OCI-LY1 (cell line): ENCODE data around the gene KRTAP12-2.

ENCODE experiments used
- EZH2 ChIP-seq: fragments of 200-600 bp; sonication (generic), shearing (Covaris generic); IDR thresholded peaks from 2 replicates; pipeline ENCODE4 v1.8.0; 2017; ENCODE audit warnings: borderline replicate concordance, mixed run types, mild to moderate bottlenecking, antibody characterized with exemption, low read length, moderate library complexity, mixed read lengths
- TF ChIP-seq, protein P1 (sequence below): fragments of 200-600 bp; sonication (generic), shearing (Covaris generic); IDR thresholded peaks from 2 replicates; pipeline ENCODE4 v1.5.1; 2017; ENCODE audit warnings: mild to moderate bottlenecking, antibody characterized with exemption, low read length, moderate library complexity, mixed read lengths

DNA sequence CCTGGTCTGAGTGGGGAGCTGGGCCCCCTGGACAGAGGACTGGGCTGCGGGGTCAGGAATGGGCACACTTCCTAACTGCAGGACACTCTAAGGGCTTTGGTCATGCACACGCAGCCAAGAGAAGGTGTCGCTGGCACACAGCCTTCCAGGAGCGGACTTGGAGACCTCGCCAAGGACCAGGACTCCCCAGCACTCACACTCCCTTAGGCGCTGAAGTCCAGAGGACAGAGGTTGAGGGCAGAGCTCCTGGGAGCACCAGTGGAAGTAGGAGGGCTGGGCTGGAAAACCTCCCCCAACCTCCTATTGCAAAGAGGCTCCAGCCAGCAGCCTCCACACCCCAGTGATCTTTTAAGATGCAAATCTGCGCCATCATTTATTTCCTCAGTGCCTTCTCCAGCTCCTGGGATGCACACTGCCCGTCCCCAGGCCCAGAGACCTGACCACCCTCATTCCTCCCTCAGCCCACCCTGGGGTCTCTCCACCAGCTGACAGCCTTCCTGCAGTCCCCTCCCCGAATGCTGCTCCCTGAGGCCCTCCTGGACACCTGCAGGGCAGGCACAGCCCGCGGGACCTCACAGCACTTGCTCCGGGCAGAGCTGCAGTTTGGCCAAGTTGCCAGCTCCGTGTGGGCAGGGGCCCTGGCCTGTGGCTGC, 41.6 kb upstream of the KRTAP12-2 start:
- TF ChIP-seq, protein P1, sequence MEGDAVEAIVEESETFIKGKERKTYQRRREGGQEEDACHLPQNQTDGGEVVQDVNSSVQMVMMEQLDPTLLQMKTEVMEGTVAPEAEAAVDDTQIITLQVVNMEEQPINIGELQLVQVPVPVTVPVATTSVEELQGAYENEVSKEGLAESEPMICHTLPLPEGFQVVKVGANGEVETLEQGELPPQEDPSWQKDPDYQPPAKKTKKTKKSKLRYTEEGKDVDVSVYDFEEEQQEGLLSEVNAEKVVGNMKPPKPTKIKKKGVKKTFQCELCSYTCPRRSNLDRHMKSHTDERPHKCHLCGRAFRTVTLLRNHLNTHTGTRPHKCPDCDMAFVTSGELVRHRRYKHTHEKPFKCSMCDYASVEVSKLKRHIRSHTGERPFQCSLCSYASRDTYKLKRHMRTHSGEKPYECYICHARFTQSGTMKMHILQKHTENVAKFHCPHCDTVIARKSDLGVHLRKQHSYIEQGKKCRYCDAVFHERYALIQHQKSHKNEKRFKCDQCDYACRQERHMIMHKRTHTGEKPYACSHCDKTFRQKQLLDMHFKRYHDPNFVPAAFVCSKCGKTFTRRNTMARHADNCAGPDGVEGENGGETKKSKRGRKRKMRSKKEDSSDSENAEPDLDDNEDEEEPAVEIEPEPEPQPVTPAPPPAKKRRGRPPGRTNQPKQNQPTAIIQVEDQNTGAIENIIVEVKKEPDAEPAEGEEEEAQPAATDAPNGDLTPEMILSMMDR, result no peak
- TF ChIP-seq EZH2, result no peak
